Measurements from ENCODE around the gene TAF4B. TPM values are rescaled to one million over a fixed set of nuclear protein-coding genes. Genes with fewer than 3 reads are reported as not detected.

TAF4B gene
- total and polyA plus RNA-seq, 10 of the 15 experiments (the other 5 are each of a cell fraction or from before 2014, with no cell fraction given): 2.3 to 15.0 (median 12.2) TPM

DNA sequence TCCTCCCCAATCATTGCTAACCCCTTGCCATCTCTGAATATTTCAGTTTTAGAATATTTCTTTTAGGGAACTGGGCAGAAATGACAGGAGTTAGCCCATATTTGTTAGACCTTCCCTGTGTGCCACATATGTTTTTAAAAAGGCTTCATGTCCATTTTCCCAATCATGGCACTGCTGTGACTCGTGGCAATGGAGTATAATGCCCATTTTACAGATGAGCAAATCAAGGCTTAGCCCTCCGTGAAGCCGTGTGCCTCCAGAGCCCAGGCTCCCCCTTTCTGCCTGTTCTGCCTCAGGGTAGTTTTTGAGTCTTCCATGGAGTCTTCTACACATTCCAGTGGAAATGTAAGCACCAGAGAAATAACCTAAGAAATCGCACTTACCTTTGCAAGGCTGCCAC, 192.0 kb downstream of the TAF4B start:
- no peak overlapping the region for H3K4me3 ChIP-seq
- FAIRE-seq (no peak), DNase-seq (ENCODE audit: low read depth, low spot score) (no peak), ATAC-seq (no peak)
- no peak overlapping the region for H3K9ac ChIP-seq (ENCODE audit: control insufficient read depth, insufficient read depth, low read length)
- no peaks in the 10 kb centered on the region for H3K27me3 ChIP-seq (replicated peaks in 1 of 2; ENCODE audit: control insufficient read depth in 2 of 2, insufficient read depth in 2 of 2, low read length in 1 of 2)
- BruUV-seq (replicated peaks): no TSS peak
- no peak for TF ChIP-seq SKIL (IDR thresholded peaks at IDR 0.05; ENCODE audit: low read depth, poor library complexity, severe bottlenecking)
- TF ChIP-seq, protein P1, sequence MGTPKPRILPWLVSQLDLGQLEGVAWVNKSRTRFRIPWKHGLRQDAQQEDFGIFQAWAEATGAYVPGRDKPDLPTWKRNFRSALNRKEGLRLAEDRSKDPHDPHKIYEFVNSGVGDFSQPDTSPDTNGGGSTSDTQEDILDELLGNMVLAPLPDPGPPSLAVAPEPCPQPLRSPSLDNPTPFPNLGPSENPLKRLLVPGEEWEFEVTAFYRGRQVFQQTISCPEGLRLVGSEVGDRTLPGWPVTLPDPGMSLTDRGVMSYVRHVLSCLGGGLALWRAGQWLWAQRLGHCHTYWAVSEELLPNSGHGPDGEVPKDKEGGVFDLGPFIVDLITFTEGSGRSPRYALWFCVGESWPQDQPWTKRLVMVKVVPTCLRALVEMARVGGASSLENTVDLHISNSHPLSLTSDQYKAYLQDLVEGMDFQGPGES (IDR thresholded peaks at IDR 0.05): no peak
- WGBS (ENCODE audit: insufficient coverage, insufficient replicate concordance, low lambda C conversion rate, missing lambda C conversion rate): 81% methylated on average over 4 of the region's 4 CpGs
- H3K79me2 ChIP-seq (ENCODE audit: control insufficient read depth, insufficient read depth, low read length): no peaks in the 10 kb centered on the region
- in situ Hi-C loops (cut with MboI) (loop anchor here (5.0 to 25.0 kb wide), 2 partner anchors 49 to 569 kb away; no protein-coding TSS in a partner anchor), intact Hi-C loops (cut with micrococcal nuclease; ENCODE audit: unreplicated experiment) (no loop called here)
- H3K4me1 ChIP-seq (ENCODE audit: control insufficient read depth, insufficient read depth, low read length): peaks cover 14% of the 10 kb centered on the region
- H3K36me3 ChIP-seq (ENCODE audit: control insufficient read depth in 2 of 2, insufficient read depth in 2 of 2, low read length in 1 of 2): no peaks in the 10 kb centered on the region
- CTCF ChIA-PET: no interaction called here
- H3K9me3 ChIP-seq (replicated peaks; ENCODE audit: control insufficient read depth, insufficient read depth, low read length): no peaks in the 10 kb centered on the region
- H2AFZ ChIP-seq (ENCODE audit: control insufficient read depth, low read depth, low read length): no peak overlapping the region
- SMC1A ChIA-PET (ENCODE audit: uncharacterized antibody, unreplicated experiment): interaction anchor here (0.7 kb wide), 1 partner anchor 1110 kb away, joined by 3 read pairs; no protein-coding TSS in a partner anchor
- RAD21 ChIA-PET (ENCODE audit: unreplicated experiment): no interaction called here
- POLR2A ChIA-PET: no interaction called here
- H3K4me2 ChIP-seq (ENCODE audit: control insufficient read depth, insufficient read depth): no peak overlapping the region
- H4K20me1 ChIP-seq (ENCODE audit: control insufficient read depth, insufficient read depth): no peaks in the 10 kb centered on the region
- no peak overlapping the region for H3K27ac ChIP-seq (ENCODE audit: control insufficient read depth, insufficient read depth)

DNA sequence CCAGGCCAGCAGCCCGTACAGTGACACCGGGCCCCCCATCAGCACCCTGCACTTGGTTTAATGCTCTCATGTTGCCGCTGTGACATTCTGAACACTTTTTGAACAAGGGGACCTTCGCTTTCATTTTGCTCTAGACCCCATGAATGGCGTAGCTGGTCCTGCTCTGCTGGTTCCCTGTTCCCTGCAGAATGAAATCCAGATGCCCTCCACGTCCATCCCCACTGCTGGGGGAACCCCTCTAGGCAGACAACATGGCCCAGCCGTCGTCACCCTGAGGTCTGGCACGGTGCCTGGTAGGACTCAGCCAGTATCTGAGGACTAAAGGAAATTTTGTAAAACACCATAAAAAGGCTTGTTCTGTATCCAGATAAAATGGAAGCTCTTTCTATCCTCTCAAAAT, 193.5 kb downstream of the TAF4B start:
- Histone ChIP-seq H3K9me3 (replicated peaks; ENCODE audit: control insufficient read depth, insufficient read depth, low read length) (no peaks in the 10 kb centered on the region), H3K36me3 (ENCODE audit: control insufficient read depth in 2 of 2, insufficient read depth in 2 of 2, low read length in 1 of 2) (no peaks in the 10 kb centered on the region), H3K4me2 (ENCODE audit: control insufficient read depth, insufficient read depth) (no peak overlapping the region), H3K4me3 (no peak overlapping the region), H3K27me3 (replicated peaks in 1 of 2; ENCODE audit: control insufficient read depth in 2 of 2, insufficient read depth in 2 of 2, low read length in 1 of 2) (no peaks in the 10 kb centered on the region), H3K27ac (ENCODE audit: control insufficient read depth, insufficient read depth) (no peak overlapping the region), H2AFZ (ENCODE audit: control insufficient read depth, low read depth, low read length) (no peak overlapping the region), H3K79me2 (ENCODE audit: control insufficient read depth, insufficient read depth, low read length) (no peaks in the 10 kb centered on the region), H3K9ac (ENCODE audit: control insufficient read depth, insufficient read depth, low read length) (no peak overlapping the region), H4K20me1 (ENCODE audit: control insufficient read depth, insufficient read depth) (no peaks in the 10 kb centered on the region), H3K4me1 (ENCODE audit: control insufficient read depth, insufficient read depth, low read length) (peaks cover 22% of the 10 kb centered on the region)
- DNase-seq (ENCODE audit: low read depth, low spot score) (no peak), FAIRE-seq (no peak), ATAC-seq (no peak)
- ChIA-PET RAD21 (ENCODE audit: unreplicated experiment) (no interaction called here), SMC1A (ENCODE audit: uncharacterized antibody, unreplicated experiment) (interaction anchor here (0.6 to 1.1 kb wide), 3 partner anchors 15 to 1865 kb away, joined by 3 to 5 read pairs (median 4); no protein-coding TSS in a partner anchor), CTCF (interaction anchor here (1.2 to 1.4 kb wide), 2 partner anchors 13 to 128 kb away, joined by 3 read pairs; no protein-coding TSS in a partner anchor), POLR2A (no interaction called here)
- in situ Hi-C loops (cut with MboI): loop anchor here (5.0 to 25.0 kb wide), 2 partner anchors 48 to 568 kb away; no protein-coding TSS in a partner anchor
- TF ChIP-seq ZNF24 (IDR thresholded peaks at IDR 0.05) (no peak), USF1 (IDR thresholded peaks at IDR 0.05; ENCODE audit: borderline replicate concordance, extremely low read length, insufficient read depth, low read depth, low read length) (no peak), CHD1 (IDR thresholded peaks at IDR 0.05; ENCODE audit: low read depth, low read length) (no peak)
- no TSS peak for BruUV-seq (replicated peaks)
- 84% methylated on average over 9 of the region's 9 CpGs for WGBS (ENCODE audit: insufficient coverage, insufficient replicate concordance, low lambda C conversion rate, missing lambda C conversion rate)
- intact Hi-C loops (cut with micrococcal nuclease; ENCODE audit: unreplicated experiment): no loop called here

All from GM12878 (cell line).